GM04503 (cell line): ENCODE data around the gene DEPP1.

ENCODE experiments used
- DNase-seq: peaks from one replicate; pipeline ENCODE4 v3.0.0-alpha.2; 2012; ENCODE audit warnings: low read depth

The DEPP1 gene

DNA sequence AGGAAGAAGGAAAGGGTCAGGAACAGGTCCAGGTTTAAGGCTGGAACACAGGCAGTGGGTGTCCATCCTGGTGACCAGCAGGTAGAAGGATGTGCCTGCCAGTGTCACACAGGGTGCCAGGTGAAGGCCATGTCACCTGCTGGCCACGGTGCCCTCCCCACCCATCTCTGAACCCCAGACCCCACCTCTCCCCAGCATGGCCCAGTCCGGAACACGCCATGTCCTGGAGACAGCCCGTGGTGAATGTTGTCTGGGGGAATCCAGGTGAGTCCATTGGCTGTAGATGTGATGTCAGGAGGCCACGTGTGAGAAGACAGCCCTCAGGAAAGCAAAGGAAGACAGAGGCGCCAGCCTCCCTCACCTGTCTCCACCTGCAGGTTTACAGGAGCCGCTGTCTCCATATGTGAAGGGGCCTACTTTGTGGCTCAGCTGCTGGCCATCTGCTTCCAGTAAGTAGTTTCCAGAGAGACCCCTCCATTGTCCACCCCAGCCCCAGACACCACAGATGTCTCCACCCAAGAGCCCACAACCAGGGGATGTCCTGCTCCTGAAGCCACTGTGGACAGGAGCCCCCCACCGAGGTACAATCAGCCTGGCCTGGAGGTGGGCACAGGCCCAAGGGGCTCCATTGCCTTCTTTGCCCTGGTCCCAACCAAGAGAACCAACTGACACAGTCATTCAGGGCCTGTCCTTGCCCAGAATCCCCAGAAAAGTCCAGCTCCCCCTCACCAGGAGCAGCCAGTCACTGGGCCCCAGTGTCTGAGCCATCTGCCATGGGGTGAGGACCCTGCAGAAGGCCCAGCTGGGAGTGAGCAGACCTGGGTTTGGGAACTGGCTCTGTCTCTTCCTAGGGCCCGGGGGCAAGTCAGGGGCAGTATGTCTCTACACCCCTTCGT is 46.7 kb downstream of the DEPP1 start:
- DNase-seq, result no peak

DNA sequence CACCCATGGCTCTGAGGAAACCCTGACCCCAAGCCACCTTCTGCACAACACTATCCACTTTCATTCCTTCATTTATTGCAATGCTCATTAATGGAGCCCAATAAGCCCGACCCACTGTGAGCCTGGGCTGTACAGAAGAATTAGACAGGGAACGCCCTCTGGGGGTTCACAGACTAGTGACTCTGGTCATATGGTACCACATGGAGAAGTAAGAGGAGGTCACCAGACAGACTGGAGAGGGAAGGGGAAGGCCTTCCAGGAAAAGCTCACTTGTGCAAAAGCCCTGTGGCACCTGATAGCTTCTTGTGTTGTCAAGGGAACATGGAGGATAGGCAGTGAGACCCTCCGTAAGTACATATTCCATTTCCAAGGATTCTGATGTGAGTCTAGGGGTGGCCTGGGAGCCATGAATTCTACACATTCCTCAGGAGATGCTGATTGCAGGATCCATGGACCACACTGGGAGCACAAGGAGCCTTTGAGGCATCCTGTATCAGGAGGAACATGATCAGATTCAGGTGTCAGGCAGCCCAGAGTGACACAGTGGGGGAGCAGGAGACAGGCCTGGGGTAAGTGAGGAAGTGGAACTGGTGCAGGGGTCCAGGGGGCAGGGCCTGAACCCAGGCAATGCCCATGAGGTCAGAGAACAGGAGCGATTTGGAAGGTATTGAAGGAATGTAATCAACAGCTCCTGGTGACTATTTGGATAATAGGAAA is 47.5 kb downstream of the DEPP1 start:
- DNase-seq, result no peak

DNA sequence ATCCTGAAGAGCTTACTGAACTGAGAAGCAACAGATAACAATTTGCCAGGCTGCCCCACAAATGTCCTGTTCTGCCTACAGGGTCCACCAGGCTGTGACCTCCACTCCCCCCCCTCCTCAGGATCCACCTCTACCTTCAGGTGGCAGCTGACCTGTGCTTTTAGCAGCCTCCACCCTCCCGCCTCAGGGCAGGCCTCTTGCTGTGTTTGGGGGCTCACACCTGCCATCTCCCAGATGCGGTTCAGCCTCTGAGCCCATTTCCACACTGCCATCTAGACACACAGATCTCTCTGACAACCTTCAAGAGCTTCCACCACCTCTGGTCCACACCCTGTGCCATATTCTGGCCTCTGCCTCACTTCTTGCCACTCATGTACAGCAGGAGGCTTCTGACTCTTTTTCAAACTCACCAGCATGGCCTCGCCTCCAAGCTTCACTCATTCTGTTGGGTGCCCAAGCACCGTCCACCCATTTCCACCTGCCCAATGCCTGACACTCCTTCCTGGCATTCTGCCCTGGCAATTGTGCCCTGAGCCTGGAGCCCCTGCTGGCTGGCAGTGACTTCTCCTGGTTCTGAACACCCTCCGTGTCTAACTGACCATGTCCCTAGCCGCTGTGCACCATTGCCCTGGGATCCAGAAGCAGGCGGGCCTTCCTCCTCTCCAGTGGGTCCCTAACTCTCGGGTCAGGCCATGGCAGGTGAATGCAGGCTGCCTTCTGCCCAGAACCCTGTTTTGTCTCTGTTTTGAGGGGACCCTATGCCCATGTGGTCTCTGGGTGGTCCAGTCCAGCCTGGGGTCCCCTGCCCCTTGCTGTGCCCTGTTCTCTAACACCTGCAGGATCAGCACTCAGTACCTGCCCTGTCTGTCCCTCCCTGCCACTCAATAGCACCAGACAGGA is 49.0 kb downstream of the DEPP1 start:
- no peak for DNase-seq

DNA sequence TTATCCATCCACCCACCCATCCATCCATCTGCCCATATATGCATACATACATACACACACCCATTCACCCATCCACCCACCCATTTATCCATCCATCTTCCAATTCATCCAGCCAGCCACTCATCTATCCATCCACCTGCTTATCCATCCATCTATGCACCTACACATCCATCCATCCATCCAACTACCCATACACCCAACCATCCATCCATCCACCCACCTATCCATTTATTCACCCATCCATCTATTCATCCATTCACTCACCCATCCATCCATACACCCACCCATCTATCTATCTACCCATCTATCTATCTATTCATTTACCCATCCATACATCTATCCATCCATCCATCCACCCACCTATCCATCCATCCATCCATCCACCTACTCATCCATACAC is 50.1 kb downstream of the DEPP1 start:
- no peak for DNase-seq

DNA sequence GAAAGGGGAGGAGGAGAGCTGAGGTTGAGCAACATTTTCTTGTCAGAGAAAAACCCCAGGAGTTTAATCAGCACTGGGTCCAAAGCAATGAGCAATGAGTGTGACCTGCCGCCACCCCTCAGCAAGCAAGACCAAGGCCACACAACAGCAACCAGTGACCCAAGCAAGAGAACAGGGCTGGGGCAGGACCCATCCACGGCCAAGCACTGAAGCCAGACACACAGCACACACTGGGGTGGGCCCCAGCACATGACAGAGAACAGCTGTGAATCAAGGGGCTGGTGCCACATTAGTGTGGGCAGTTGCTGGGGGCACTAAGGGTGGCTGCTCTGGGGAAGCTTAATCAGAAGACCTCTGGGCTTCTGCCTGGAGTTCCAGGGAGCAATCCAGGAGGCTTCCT is 51.3 kb downstream of the DEPP1 start:
- DNase-seq, result no peak

DNA sequence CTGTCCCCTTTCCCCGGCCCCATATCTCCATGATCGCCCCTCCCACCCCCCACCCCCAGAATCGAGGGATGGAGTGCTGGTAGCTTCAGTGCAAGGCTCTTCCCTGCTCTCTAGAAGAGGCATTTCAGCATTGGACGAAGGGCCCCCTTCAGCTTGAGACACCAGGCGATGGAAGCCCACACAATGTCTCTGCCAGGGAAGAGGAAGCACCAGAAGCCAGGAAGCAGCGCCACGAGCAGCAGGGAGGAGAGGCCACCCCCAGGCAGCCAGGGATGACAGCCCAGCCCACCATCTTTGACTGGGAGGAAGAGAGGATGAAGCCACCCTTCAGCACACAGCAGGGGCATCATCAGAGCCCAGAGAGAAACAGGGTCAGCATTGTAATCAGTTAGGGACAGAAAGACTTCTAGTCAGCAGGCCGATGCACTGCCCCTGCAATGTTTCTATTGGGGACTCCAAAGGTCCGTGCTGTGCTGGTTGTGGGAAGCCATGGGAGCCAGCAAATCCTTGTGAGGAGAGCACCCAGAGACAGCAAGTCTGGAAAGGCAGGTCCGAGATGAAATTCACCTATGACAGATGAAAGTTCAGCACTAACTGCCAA is 51.8 kb downstream of the DEPP1 start:
- no peak for DNase-seq
